Fibroblast of the aortic adventitia (primary cell): Measurements from ENCODE around the gene BARX1. TPM values are rescaled to one million over a fixed set of nuclear protein-coding genes. Genes with fewer than 3 reads are reported as not detected.

ENCODE experiments used
- DNase-seq: peaks from one replicate; pipeline ENCODE4 v3.0.0-alpha.2; 2010; ENCODE audit warnings: low read depth
- H3K4me3 ChIP-seq: 2 replicates; pipeline ENCODE4 v1.5.1; 2011; ENCODE audit warnings: low read depth, mild to moderate bottlenecking, control low read depth, low read length, moderate library complexity
- CTCF ChIP-seq: IDR thresholded peaks from 2 replicates; pipeline ENCODE4 v1.5.1; 2011; ENCODE audit warnings: mild to moderate bottlenecking, low read length, control low read depth, inconsistent platforms; ENCODE audit not compliant: insufficient read depth
- total RNA-seq: library from RNA; depleted of rRNA; stranded (reverse); fragments of >200 nt; gene quantifications from 2 replicates; pipeline ENCODE4 v1.2.3, GENCODE V29; 2012; ENCODE audit warnings: low replicate concordance

Gene BARX1
- total RNA-seq, 1 donor = 0.09 TPM

DNA sequence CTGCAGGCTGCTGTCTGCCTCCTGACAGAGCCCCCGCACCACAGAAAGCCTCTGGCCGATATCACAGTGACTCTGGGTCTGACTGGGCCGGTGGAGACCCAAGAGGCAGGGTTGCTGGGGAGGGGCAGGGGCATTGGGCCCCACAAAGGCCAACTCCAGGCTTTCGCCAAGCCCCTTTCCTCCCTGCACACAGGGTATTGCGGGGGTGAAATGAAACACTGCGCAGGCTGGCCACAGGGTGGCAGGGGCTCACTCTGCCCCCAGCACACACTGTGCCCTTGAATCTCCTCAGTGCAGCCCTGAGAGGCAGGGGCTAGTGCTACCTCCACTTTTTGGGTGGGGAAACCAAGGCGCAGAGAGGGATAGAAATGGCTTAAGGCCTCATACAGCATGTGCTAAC is 44.6 kb downstream of the BARX1 start:
- TF ChIP-seq CTCF = no peak
- no peak overlapping the region for H3K4me3 ChIP-seq
- DNase-seq = no peak

GRCh38 chr9:93910196-93910595 is 45.0 kb downstream of the BARX1 start:
- no peak for TF ChIP-seq CTCF
- DNase-seq = no peak

GRCh38 chr9:93909242-93909616 is 45.9 kb downstream of the BARX1 start:
- TF ChIP-seq CTCF = no peak
- DNase-seq = no peak
- H3K4me3 ChIP-seq = no peak overlapping the region

More at GRCh38 chr9:93910196-93910595, 45.0 kb downstream of the BARX1 start:
- H3K4me3 ChIP-seq = no peak overlapping the region

- DNase-seq = no peak
- no peak for TF ChIP-seq CTCF
- H3K4me3 ChIP-seq = no peak overlapping the region
These were observed 46.4 kb downstream of the BARX1 start for GRCh38 chr9:93908591-93909241.

DNA sequence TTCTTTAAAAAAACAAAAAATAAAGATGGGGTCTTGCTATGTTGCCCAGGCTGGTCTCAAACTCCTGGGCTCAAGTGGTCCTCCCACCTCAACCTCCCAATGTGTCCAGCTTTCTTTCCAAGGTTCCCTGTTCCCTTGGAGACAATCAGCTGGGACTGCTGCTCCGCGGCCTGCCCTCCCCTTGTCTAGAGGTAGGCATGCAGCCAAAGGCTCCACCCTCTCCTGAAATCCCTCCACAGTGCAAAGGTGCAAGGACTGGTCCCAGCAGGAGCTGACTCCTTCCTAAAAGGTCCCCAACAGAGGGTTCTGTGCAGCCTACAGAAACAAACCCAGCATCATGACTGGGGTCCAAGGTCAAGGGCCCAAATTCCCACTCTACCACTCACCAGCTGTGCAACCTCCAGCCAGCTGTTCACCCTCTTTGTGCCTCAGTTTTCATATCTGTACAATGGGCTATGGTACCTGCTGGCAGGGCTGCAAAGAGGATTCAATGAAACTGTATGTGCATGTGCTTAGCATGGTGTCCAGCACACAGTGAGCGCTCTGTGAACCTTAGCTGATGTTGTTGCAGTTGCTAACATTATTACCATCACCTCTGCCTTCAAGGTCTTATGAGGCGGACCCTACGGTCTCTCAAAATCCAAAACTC is 47.5 kb downstream of the BARX1 start:
- no peak overlapping the region for H3K4me3 ChIP-seq
- no peak for DNase-seq
- no peak for TF ChIP-seq CTCF

DNA sequence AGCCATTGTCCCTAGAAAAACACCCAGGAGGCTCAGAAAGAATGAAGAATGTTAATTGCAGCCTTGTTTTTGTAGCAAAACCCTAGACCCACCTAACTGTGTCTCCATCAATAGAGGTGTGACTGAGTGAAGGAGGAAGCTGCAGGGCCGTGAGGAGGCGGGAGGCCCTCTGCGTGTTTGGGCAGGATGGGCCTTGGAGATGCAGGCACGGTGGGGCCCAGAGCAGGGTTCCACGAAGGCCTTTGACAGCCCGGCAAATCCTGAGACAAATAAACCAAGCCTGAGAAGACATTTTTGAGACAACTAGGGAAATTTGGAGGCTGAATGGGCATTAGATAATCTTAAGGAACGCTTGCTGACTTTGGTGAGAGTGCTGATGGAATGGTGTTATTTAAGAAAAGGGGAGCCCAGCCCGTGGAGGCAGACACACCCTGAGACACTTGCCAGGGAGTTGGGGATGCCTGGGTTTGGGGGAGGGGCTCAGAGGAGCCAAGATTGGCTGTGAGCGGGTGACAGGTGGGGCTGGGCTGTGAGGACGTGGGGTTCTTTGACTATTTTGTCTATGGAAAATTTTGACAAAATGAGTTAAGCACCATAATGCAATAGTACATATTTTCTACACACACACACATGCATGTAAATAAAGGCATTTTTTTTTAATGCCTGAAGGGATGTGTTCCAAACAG is 48.8 kb downstream of the BARX1 start:
- DNase-seq = no peak
- no peak for TF ChIP-seq CTCF
- no peak overlapping the region for H3K4me3 ChIP-seq
